ENCODE results near the gene TBC1D12. TPM values are rescaled to one million over a fixed set of nuclear protein-coding genes. Genes with fewer than 3 reads are reported as not detected.

TBC1D12 gene
- 0.73 and 0.86 TPM in 2 replicates for total RNA-seq

- intact Hi-C loops (cut with micrococcal nuclease), result loop anchor here (2.0 kb wide), 2 partner anchors 40 to 142 kb away; partner anchors contain the start of genes HELLS and NOC3L
- DNase-seq (ENCODE audit: low spot score), result peak; percentile 16
- H3K36me3 Mint-ChIP-seq (ENCODE audit: low read depth), result no peaks in the 10 kb centered on the region
- H3K27ac Mint-ChIP-seq, result no peak within 1 kb of the TSS
- peaks cover 4% of the 10 kb centered on the region for H3K4me1 Mint-ChIP-seq (ENCODE audit: low read depth)
- peaks cover 60% of the 10 kb centered on the region for H3K27me3 Mint-ChIP-seq (ENCODE audit: insufficient read depth)
- H3K9me3 Mint-ChIP-seq, result no peaks in the 10 kb centered on the region
- H3K4me3 Mint-ChIP-seq, result peak within 1 kb of the TSS; percentile 62
Measured at GRCh38 chr10:94402204-94402842, at the start of gene TBC1D12. TBC1D12 (plus strand) TSS chr10:94402541; CDS start chr10:94402614, 73 bp downstream.

DNA sequence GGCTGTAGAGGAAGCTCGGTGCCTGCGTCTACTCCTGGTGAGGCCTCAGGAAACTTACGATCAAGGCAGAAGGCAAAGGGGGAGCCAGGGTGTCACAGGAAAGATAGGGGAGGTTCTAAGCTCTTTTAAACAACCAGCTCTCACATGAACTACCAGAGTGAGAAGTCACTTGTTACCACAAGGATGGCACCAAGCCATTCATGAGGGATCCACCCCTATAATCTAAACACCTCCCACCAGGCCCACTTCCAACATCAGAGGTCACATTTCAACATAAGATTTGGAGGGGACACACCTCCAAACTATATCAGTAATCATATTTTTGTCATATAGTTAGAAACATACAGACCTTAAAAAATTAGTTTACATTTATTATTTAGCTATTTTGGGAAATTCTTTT lies 49.0 kb upstream of the TBC1D12 start:
- H3K27me3 Mint-ChIP-seq (ENCODE audit: insufficient read depth), result no peaks in the 10 kb centered on the region
- no peaks in the 10 kb centered on the region for H3K9me3 Mint-ChIP-seq
- peaks cover 15% of the 10 kb centered on the region for H3K4me1 Mint-ChIP-seq (ENCODE audit: low read depth)
- peaks cover 49% of the 10 kb centered on the region for H3K36me3 Mint-ChIP-seq (ENCODE audit: low read depth)
- no peak overlapping the region for H3K4me3 Mint-ChIP-seq
- DNase-seq (ENCODE audit: low spot score), result no peak
- no peak overlapping the region for H3K27ac Mint-ChIP-seq
- intact Hi-C loops (cut with micrococcal nuclease), result no loop called here

- peaks cover 30% of the 10 kb centered on the region for H3K4me1 Mint-ChIP-seq (ENCODE audit: low read depth)
- intact Hi-C loops (cut with micrococcal nuclease), result no loop called here
Measured at GRCh38 chr10:94355841-94356240, 46.5 kb upstream of the TBC1D12 start.

DNA sequence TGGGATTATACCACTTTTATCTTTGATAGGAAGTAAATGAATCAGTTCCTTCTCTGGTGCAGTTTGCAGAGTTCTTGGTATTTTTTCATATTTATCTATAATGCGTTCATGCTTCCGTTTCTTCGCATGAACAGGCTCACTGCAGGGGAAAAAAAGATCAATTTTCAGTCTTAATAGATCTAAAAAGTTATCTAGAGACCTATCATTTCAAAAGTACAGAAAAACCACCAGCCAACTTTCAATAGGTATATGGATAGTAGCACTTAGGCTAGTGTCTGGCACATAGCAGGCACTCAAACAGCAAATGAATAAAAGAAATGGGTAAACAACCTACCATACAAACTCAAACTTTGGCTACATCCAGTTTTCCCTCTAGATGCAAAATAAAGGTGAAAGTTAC lies 45.1 kb upstream of the TBC1D12 start:
- H3K9me3 Mint-ChIP-seq, result no peaks in the 10 kb centered on the region
- peaks cover 39% of the 10 kb centered on the region for H3K4me1 Mint-ChIP-seq (ENCODE audit: low read depth)
- peaks cover 54% of the 10 kb centered on the region for H3K36me3 Mint-ChIP-seq (ENCODE audit: low read depth)
- no peak for DNase-seq (ENCODE audit: low spot score)
- H3K4me3 Mint-ChIP-seq, result no peak overlapping the region
- intact Hi-C loops (cut with micrococcal nuclease), result no loop called here
- no peak overlapping the region for H3K27ac Mint-ChIP-seq
- H3K27me3 Mint-ChIP-seq (ENCODE audit: insufficient read depth), result no peaks in the 10 kb centered on the region

More at GRCh38 chr10:94355841-94356240, 46.5 kb upstream of the TBC1D12 start:
- Mint-ChIP-seq H3K4me3 (no peak overlapping the region), H3K27me3 (ENCODE audit: insufficient read depth) (no peaks in the 10 kb centered on the region), H3K27ac (no peak overlapping the region), H3K9me3 (no peaks in the 10 kb centered on the region), H3K36me3 (ENCODE audit: low read depth) (peaks cover 54% of the 10 kb centered on the region)
- no peak for DNase-seq (ENCODE audit: low spot score)

DNA sequence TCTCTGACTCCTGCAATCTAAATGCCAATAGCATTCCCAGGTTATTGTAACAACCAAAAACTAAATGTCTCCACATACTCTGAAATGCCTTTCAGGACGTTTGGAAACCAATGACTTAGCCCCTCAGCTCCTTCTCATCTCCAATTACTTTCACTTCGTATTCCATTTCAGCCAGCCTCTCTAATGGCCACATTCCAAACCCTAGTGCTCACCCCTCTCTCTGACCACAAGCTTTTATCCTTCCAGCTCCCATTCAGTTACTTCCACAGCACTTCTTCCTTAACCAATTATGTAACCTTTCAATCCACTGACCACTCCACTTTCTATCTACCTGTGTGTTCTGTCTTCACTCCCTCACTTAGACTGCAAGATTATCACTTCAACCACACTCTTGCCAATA lies 43.9 kb upstream of the TBC1D12 start:
- Mint-ChIP-seq H3K4me1 (ENCODE audit: low read depth) (peaks cover 48% of the 10 kb centered on the region), H3K27ac (no peak overlapping the region), H3K4me3 (no peak overlapping the region), H3K27me3 (ENCODE audit: insufficient read depth) (no peaks in the 10 kb centered on the region), H3K9me3 (no peaks in the 10 kb centered on the region), H3K36me3 (ENCODE audit: low read depth) (peaks cover 47% of the 10 kb centered on the region)
- no peak for DNase-seq (ENCODE audit: low spot score)
- intact Hi-C loops (cut with micrococcal nuclease), result no loop called here

DNA sequence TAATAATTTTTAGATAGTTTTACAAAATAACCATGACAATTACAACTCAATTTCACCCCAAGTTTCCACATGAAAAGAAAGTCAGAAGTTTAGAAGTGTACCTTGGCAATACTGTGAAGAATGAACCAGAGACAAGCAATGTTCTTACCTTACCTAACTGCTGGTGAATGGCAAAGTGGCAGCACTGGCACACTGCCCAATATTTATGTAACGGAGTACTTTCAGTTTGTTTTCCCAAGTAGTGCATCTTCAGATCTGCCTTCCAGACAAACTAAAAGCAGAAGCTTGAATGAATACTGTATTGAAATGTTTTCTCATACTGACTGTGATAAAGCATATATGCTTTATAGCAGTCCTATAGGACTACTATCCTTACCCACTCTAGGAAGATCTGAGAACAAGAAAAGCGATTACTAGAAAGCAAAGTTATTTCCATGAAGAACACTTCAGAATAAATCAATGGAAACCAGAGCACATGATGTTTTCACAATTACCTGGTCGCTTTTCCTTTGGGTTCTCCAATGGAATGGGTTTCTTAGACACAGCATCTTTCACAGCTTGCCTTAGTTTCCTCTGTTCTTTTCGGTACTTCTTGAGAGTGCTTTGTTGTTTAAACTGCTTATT lies 41.1 kb upstream of the TBC1D12 start:
- no peak for DNase-seq (ENCODE audit: low spot score)
- peaks cover 48% of the 10 kb centered on the region for H3K4me1 Mint-ChIP-seq (ENCODE audit: low read depth)
- H3K27me3 Mint-ChIP-seq (ENCODE audit: insufficient read depth), result peaks cover 7% of the 10 kb centered on the region
- no peak overlapping the region for H3K27ac Mint-ChIP-seq
- peaks cover 35% of the 10 kb centered on the region for H3K36me3 Mint-ChIP-seq (ENCODE audit: low read depth)
- intact Hi-C loops (cut with micrococcal nuclease), result loop anchor here (5.0 to 10.0 kb wide), 4 partner anchors 251 to 1771 kb away; partner anchors contain the start of genes CEP55, SLC35G1 and ZNF518A
- no peaks in the 10 kb centered on the region for H3K9me3 Mint-ChIP-seq
- peak overlapping the region; percentile 88 for H3K4me3 Mint-ChIP-seq

- Mint-ChIP-seq H3K4me1 (ENCODE audit: low read depth) (peaks cover 41% of the 10 kb centered on the region), H3K36me3 (ENCODE audit: low read depth) (peaks cover 22% of the 10 kb centered on the region), H3K9me3 (no peaks in the 10 kb centered on the region), H3K27me3 (ENCODE audit: insufficient read depth) (peaks cover 10% of the 10 kb centered on the region), H3K27ac (peak within 1 kb of the TSS; percentile 93), H3K4me3 (peak within 1 kb of the TSS; percentile 88)
- intact Hi-C loops (cut with micrococcal nuclease), result loop anchor here (1.0 to 10.0 kb wide), 10 partner anchors 40 to 1770 kb away; partner anchors contain the start of genes CEP55, FRA10AC1, HELLS and SLC35G1
- DNase-seq (ENCODE audit: low spot score), result peak; percentile 92
Measured at GRCh38 chr10:94362360-94363250, 39.7 kb upstream of the TBC1D12 start, which contains the start of gene NOC3L. NOC3L (minus strand) TSS chr10:94362939; CDS start chr10:94362838, 101 bp downstream.

DNA sequence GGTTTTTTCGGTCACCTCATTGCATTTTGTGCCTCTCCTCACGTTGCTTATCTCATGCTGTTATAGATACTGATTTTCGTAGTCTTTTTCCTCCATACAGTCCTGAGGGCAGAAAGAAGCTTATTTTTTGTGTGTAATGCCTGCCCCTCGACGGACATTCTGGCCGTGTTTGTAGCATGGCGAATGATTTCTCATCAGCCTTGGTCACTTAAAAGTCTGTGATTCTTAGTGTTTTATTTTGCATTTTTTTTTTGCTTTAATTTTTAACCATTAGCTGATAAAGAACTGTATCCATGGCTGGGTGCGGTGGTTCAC lies 39.1 kb upstream of the TBC1D12 start:
- intact Hi-C loops (cut with micrococcal nuclease), result loop anchor here (2.0 to 10.0 kb wide), 8 partner anchors 40 to 1769 kb away; partner anchors contain the start of genes CEP55, FRA10AC1, SLC35G1 and SORBS1
- Mint-ChIP-seq H3K9me3 (no peaks in the 10 kb centered on the region), H3K4me1 (ENCODE audit: low read depth) (peaks cover 35% of the 10 kb centered on the region), H3K4me3 (peak overlapping the region; percentile 88), H3K27ac (peak overlapping the region; percentile 15), H3K27me3 (ENCODE audit: insufficient read depth) (peaks cover 10% of the 10 kb centered on the region), H3K36me3 (ENCODE audit: low read depth) (peaks cover 17% of the 10 kb centered on the region)
- no peak for DNase-seq (ENCODE audit: low spot score)

GRCh38 chr10:94364482-94364881 lies 37.9 kb upstream of the TBC1D12 start:
- Mint-ChIP-seq H3K9me3 (no peaks in the 10 kb centered on the region), H3K27me3 (ENCODE audit: insufficient read depth) (peaks cover 10% of the 10 kb centered on the region), H3K27ac (no peak overlapping the region), H3K4me1 (ENCODE audit: low read depth) (peaks cover 28% of the 10 kb centered on the region), H3K4me3 (peak overlapping the region; percentile 6), H3K36me3 (ENCODE audit: low read depth) (peaks cover 11% of the 10 kb centered on the region)
- DNase-seq (ENCODE audit: low spot score), result no peak
- intact Hi-C loops (cut with micrococcal nuclease), result loop anchor here (5.0 to 10.0 kb wide), 4 partner anchors 248 to 1768 kb away; partner anchors contain the start of genes CEP55, SLC35G1 and ZNF518A

- H3K9me3 Mint-ChIP-seq, result no peaks in the 10 kb centered on the region
- H3K36me3 Mint-ChIP-seq (ENCODE audit: low read depth), result peaks cover under 1% of the 10 kb centered on the region
- H3K27me3 Mint-ChIP-seq (ENCODE audit: insufficient read depth), result peaks cover 14% of the 10 kb centered on the region
- peaks cover 14% of the 10 kb centered on the region for H3K4me1 Mint-ChIP-seq (ENCODE audit: low read depth)
- no peak for DNase-seq (ENCODE audit: low spot score)
- intact Hi-C loops (cut with micrococcal nuclease), result loop anchor here (10.0 kb wide), 1 partner anchor 872 kb away; the partner anchor contains the start of gene CEP55
- no peak overlapping the region for H3K4me3 Mint-ChIP-seq
- H3K27ac Mint-ChIP-seq, result no peak overlapping the region
Measured at GRCh38 chr10:94366382-94366781, 36.0 kb upstream of the TBC1D12 start.

DNA sequence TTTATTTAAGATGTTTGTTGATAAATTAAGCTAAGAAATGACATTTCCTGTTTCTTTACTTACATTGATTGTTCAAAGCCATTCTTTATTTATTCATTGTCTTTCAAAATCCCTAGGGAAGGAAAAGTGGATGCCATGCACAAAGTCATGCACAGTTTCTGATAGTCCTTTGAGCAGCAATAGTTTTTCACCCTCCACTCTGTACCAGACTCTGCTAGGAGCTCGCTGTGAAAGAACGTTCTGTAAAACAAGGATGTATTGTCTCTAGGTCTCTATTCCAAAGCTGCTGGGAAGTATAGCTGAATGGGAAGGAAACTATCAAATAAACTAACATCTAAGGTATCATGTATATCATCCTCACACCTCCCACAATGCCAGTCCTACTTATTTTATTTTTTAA lies 31.8 kb upstream of the TBC1D12 start:
- no peak overlapping the region for H3K27ac Mint-ChIP-seq
- H3K27me3 Mint-ChIP-seq (ENCODE audit: insufficient read depth), result peaks cover 12% of the 10 kb centered on the region
- H3K9me3 Mint-ChIP-seq, result no peaks in the 10 kb centered on the region
- H3K4me1 Mint-ChIP-seq (ENCODE audit: low read depth), result no peaks in the 10 kb centered on the region
- intact Hi-C loops (cut with micrococcal nuclease), result no loop called here
- no peak overlapping the region for H3K4me3 Mint-ChIP-seq
- H3K36me3 Mint-ChIP-seq (ENCODE audit: low read depth), result no peaks in the 10 kb centered on the region
- no peak for DNase-seq (ENCODE audit: low spot score)

- Mint-ChIP-seq H3K9me3 (no peaks in the 10 kb centered on the region), H3K27ac (no peak overlapping the region), H3K36me3 (ENCODE audit: low read depth) (no peaks in the 10 kb centered on the region), H3K4me1 (ENCODE audit: low read depth) (no peaks in the 10 kb centered on the region), H3K27me3 (ENCODE audit: insufficient read depth) (peaks cover 14% of the 10 kb centered on the region), H3K4me3 (no peak overlapping the region)
- no peak for DNase-seq (ENCODE audit: low spot score)
- intact Hi-C loops (cut with micrococcal nuclease), result no loop called here
Measured at GRCh38 chr10:94375374-94375773, 27.0 kb upstream of the TBC1D12 start.

Data from activated T-helper 1 cell treated with anti-CD3 and anti-CD28 coated beads, Interleukin-12 subunit alpha, Interleukin-12 subunit beta, Interleukin-2, Interleukin-4 antibody, amounts not matched to agents 30 ng/mL and 10 ng/mL and 1 ng/mL, durations not matched to agents 14 hours and 24 hours and 36 hours (primary cell).